Hepatocyte (in vitro differentiated cells): Measurements from ENCODE around the gene B4GALT5.

Experiments
- EZH2phosphoT487 ChIP-seq: fragments of 200-600 bp; sonication (generic); IDR thresholded peaks from one replicate; pipeline ENCODE4 v1.6.1; 2018; ENCODE audit warnings: antibody characterized with exemption, mild to moderate bottlenecking, low read depth, moderate library complexity; ENCODE audit not compliant: unreplicated experiment, severe bottlenecking
- TF ChIP-seq, protein P1 (sequence below): fragments of 200-600 bp; sonication (generic); IDR thresholded peaks from 2 replicates; pipeline ENCODE4 v1.5.1; 2016; ENCODE audit warnings: antibody characterized with exemption, mild to moderate bottlenecking; ENCODE audit not compliant: poor library complexity

DNA sequence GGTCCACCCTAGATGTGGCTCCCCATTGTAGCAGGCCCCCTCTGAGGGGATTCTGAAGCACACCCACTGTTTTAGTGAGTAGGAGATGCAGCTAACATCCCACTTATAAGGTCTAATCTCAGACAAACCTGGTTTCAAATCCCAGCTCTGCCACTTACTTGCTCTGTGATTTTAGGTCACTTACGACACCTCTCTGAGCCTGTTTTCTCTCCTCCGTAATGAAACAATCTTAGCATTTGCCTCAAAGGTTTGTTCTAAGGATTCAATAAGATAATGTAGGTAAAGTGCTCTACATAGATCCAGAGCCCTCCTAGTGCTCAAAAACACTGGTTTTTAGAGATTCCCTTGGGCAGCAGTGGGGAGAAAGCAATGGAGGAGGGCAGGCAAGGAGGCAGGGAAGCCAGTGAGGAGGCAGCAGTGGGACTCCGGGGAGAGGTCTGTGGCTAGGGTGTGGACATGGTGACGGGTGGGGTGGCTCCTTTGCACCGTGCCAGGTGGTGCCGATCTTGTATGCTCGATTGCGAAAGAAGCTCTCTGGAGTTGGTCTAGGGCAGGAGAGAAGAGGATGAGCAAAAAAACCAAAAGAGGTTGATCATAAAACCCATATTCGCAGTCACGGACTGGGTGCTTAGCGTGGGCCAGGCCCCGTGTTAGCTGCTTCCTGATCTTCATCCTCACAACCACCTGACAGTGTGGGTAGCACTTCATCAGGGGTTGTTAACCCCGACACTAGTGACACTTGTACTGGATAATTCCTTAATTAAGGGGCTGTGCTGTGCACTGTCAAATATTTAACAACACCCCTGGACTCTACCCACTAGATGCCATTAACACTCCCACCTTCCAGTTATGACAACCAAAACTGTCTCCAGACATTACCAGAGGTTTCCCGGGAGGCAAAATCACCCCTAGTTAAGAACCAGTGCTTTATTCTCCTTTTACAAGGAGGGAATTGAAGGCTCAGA, 129.0 kb downstream of the B4GALT5 start:
- TF ChIP-seq, protein P1, sequence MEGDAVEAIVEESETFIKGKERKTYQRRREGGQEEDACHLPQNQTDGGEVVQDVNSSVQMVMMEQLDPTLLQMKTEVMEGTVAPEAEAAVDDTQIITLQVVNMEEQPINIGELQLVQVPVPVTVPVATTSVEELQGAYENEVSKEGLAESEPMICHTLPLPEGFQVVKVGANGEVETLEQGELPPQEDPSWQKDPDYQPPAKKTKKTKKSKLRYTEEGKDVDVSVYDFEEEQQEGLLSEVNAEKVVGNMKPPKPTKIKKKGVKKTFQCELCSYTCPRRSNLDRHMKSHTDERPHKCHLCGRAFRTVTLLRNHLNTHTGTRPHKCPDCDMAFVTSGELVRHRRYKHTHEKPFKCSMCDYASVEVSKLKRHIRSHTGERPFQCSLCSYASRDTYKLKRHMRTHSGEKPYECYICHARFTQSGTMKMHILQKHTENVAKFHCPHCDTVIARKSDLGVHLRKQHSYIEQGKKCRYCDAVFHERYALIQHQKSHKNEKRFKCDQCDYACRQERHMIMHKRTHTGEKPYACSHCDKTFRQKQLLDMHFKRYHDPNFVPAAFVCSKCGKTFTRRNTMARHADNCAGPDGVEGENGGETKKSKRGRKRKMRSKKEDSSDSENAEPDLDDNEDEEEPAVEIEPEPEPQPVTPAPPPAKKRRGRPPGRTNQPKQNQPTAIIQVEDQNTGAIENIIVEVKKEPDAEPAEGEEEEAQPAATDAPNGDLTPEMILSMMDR: no peak
- TF ChIP-seq EZH2phosphoT487: no peak
